Measurements from ENCODE around the gene KIAA1217. TPM values are rescaled to one million over a fixed set of nuclear protein-coding genes. Genes with fewer than 3 reads are reported as not detected.

Gene KIAA1217
- polyA plus RNA-seq, 1 of the 3 experiments (the other 2 are of a cell fraction), result 7.2 TPM

DNA sequence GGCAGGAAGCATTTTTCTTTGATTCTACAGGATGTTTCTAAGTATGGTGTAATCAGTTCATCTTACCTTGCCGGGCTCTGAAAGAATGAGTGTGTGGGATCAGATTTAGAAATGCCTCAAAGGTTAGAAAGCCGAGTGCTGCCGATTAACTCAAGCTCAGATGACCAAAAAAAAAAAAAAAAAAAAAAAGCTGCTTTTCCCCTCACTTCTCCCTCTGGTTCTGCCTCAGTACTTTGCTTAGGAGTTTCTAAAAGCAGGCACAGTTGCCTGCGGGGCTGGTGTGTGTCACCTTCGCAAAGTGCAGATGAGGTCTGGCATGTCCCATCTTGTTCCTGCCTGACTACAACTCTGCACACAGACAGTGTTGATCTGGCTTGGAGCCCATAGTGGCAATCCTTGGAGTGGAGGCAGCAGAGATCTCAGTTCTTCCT, 47.0 kb downstream of the KIAA1217 start:
- ChIA-PET POLR2A (interaction anchor here (0.5 to 1.0 kb wide), 2 partner anchors 47 to 95 kb away, joined by 3 read pairs; partner anchors contain the start of gene KIAA1217), CTCF (interaction anchor here (0.6 to 0.9 kb wide), 2 partner anchors 27 to 159 kb away, joined by 3 read pairs; no protein-coding TSS in a partner anchor)
- peak overlapping the region; percentile 44; the same call in 1 of the 2 replicates for H3K9ac ChIP-seq
- no peaks in the 10 kb centered on the region for H4K20me1 ChIP-seq (ENCODE audit: insufficient read depth)
- no peaks in the 10 kb centered on the region for H3K36me3 ChIP-seq (replicated peaks in 1 of 2; ENCODE audit: control insufficient read depth in 1 of 2, insufficient read depth in 2 of 2, low read length in 1 of 2)
- H3K4me1 ChIP-seq (ENCODE audit: control insufficient read depth in 1 of 2, insufficient read depth in 2 of 2, low read depth in 1 of 2, low read length in 1 of 2), result peaks cover 16 to 33% of the 10 kb centered on the region in 2 experiments
- H3K4me3 ChIP-seq (ENCODE audit: low read depth in 2 of 2, low read length in 1 of 2), result no peak overlapping the region
- peaks cover 14% of the 10 kb centered on the region for H3F3A ChIP-seq (replicated peaks; ENCODE audit: insufficient read depth)
- TF ChIP-seq RAD21 (IDR thresholded peaks at IDR 0.05; ENCODE audit: low read length) (peak; percentile 15; the same call in 1 of the 2 replicates), EP300 (IDR thresholded peaks at IDR 0.05; ENCODE audit: borderline replicate concordance in 1 of 2, low read depth in 1 of 2, low read length in 1 of 2) (peak; percentile 40 to 44; a peak in 3 of 4 replicates), JUND (IDR thresholded peaks at IDR 0.05) (0 out of 2 replicates have a peak, but pooled peaks have one; percentile 37), NFIC (IDR thresholded peaks at IDR 0.05; ENCODE audit: borderline replicate concordance) (peak; percentile 71), GABPA (IDR thresholded peaks at IDR 0.05; ENCODE audit: low read depth) (no peak), FOXM1 (IDR thresholded peaks at IDR 0.05; ENCODE audit: low read depth) (peak; percentile 46; the same call in 1 of the 2 replicates), FOSL2 (IDR thresholded peaks at IDR 0.05; ENCODE audit: borderline replicate concordance, low read depth) (no peak), MEF2A (IDR thresholded peaks at IDR 0.05; ENCODE audit: borderline replicate concordance, low read depth) (no peak), POLR2AphosphoS5 (IDR thresholded peaks at IDR 0.05; ENCODE audit: low read depth, low read length) (peak; percentile 67; the same call in 1 of the 2 replicates), CHD2 (IDR thresholded peaks at IDR 0.05; ENCODE audit: low read length, partially characterized antibody) (peak; percentile 40), TCF12 (IDR thresholded peaks at IDR 0.05) (peak; percentile 88), TEAD4 (IDR thresholded peaks at IDR 0.05; ENCODE audit: borderline replicate concordance, insufficient read depth) (peak; percentile 46; the same call in 1 of the 2 replicates), SMC3 (IDR thresholded peaks at IDR 0.05; ENCODE audit: low read depth, low read length) (peak; percentile 9; the same call in 1 of the 2 replicates), FOXJ3 (CRISPR knock-in tag; IDR thresholded peaks at IDR 0.05) (0 out of 2 replicates have a peak, but pooled peaks have one; percentile 20)
- TF ChIP-seq, protein P1, sequence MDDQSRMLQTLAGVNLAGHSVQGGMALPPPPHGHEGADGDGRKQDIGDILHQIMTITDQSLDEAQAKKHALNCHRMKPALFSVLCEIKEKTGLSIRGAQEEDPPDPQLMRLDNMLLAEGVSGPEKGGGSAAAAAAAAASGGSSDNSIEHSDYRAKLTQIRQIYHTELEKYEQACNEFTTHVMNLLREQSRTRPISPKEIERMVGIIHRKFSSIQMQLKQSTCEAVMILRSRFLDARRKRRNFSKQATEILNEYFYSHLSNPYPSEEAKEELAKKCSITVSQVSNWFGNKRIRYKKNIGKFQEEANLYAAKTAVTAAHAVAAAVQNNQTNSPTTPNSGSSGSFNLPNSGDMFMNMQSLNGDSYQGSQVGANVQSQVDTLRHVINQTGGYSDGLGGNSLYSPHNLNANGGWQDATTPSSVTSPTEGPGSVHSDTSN (IDR thresholded peaks at IDR 0.05), result peak; percentile 78
- TF ChIP-seq, protein P2, sequence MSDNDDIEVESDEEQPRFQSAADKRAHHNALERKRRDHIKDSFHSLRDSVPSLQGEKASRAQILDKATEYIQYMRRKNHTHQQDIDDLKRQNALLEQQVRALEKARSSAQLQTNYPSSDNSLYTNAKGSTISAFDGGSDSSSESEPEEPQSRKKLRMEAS (IDR thresholded peaks at IDR 0.05; ENCODE audit: low read depth), result no peak; the same call in 1 of the 2 replicates
- TF ChIP-seq, protein P3, sequence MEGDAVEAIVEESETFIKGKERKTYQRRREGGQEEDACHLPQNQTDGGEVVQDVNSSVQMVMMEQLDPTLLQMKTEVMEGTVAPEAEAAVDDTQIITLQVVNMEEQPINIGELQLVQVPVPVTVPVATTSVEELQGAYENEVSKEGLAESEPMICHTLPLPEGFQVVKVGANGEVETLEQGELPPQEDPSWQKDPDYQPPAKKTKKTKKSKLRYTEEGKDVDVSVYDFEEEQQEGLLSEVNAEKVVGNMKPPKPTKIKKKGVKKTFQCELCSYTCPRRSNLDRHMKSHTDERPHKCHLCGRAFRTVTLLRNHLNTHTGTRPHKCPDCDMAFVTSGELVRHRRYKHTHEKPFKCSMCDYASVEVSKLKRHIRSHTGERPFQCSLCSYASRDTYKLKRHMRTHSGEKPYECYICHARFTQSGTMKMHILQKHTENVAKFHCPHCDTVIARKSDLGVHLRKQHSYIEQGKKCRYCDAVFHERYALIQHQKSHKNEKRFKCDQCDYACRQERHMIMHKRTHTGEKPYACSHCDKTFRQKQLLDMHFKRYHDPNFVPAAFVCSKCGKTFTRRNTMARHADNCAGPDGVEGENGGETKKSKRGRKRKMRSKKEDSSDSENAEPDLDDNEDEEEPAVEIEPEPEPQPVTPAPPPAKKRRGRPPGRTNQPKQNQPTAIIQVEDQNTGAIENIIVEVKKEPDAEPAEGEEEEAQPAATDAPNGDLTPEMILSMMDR (IDR thresholded peaks at IDR 0.05), result no peak
- peak overlapping the region; percentile 51 for H3K4me2 ChIP-seq
- peak overlapping the region; percentile 75 to 92 for H3K27ac ChIP-seq (ENCODE audit: low read depth in 2 of 2, low read length in 1 of 2)
- H2AFZ ChIP-seq (ENCODE audit: low read depth), result peak overlapping the region; percentile 75; the same call in 1 of the 2 replicates
- no peaks in the 10 kb centered on the region for H3K79me2 ChIP-seq (ENCODE audit: insufficient read depth)
- no peaks in the 10 kb centered on the region for H3K27me3 ChIP-seq (ENCODE audit: insufficient read depth)
- H3K9me2 ChIP-seq, result no peaks in the 10 kb centered on the region
- DNase-seq, result peak; percentile 70
- 8% methylated on average over 5 of the region's 5 CpGs for WGBS (ENCODE audit: low lambda C conversion rate)
- H3K9me3 ChIP-seq, result no peaks in the 10 kb centered on the region
